Loucy (cell line): ENCODE measurements around the gene AGAP1.

Source experiments
- EZH2phosphoT487 ChIP-seq: fragments of 200-600 bp; IDR thresholded peaks from 2 replicates; pipeline ENCODE4 v1.6.1; 2018; ENCODE audit warnings: antibody characterized with exemption, mild to moderate bottlenecking, moderate library complexity, borderline replicate concordance
- TF ChIP-seq, protein P1 (sequence below): fragments of 200-600 bp; sonication (generic); conservative IDR thresholded peaks from 2 replicates; pipeline ENCODE4 v1.5.1; 2014; ENCODE audit warnings: mild to moderate bottlenecking, antibody characterized with exemption, low read length

DNA sequence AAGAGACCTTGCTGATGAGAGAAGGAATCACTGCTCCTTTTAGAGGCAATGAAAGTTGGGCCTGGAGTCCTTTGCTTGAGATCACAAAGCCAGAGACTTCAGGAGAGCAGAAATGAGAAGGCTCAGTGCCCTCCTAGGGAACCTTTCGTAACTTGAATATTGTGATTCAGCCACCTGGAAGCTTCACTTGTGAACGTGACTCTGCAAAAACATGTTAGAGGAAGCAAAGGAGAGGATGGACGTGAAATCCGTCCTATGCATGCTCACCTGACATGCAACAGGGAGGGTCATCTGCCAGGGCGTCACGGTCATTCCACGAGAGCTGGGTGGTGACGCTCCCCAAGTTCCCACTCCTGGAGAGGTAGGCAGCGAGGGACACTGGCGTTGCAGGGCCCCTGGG is 243.6 kb downstream of the AGAP1 start:
- TF ChIP-seq, protein P1, sequence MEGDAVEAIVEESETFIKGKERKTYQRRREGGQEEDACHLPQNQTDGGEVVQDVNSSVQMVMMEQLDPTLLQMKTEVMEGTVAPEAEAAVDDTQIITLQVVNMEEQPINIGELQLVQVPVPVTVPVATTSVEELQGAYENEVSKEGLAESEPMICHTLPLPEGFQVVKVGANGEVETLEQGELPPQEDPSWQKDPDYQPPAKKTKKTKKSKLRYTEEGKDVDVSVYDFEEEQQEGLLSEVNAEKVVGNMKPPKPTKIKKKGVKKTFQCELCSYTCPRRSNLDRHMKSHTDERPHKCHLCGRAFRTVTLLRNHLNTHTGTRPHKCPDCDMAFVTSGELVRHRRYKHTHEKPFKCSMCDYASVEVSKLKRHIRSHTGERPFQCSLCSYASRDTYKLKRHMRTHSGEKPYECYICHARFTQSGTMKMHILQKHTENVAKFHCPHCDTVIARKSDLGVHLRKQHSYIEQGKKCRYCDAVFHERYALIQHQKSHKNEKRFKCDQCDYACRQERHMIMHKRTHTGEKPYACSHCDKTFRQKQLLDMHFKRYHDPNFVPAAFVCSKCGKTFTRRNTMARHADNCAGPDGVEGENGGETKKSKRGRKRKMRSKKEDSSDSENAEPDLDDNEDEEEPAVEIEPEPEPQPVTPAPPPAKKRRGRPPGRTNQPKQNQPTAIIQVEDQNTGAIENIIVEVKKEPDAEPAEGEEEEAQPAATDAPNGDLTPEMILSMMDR: no peak
- no peak for TF ChIP-seq EZH2phosphoT487
